WTC11 (cell line): Measurements from ENCODE around the gene EXOC3L4. TPM values are rescaled to one million over a fixed set of nuclear protein-coding genes. Genes with fewer than 3 reads are reported as not detected.

Source experiments
- ATAC-seq: fragments of 200-7000 bp; cut with Tn5 transposase; 2 replicates; pipeline ENCODE4 v1.10.0; 2021; ENCODE audit warnings: mild to moderate bottlenecking, moderate library complexity
- CTCF ChIA-PET: fragments of 300-600 bp; sonication (Branson Sonifier 250); formaldehyde crosslinking; loops from one replicate; lab custom pipeline; 2021; ENCODE audit warnings: antibody characterized with exemption; lab: Charles Lee
- POLR2A ChIA-PET: fragments of 350-600 bp; sonication (Branson Sonifier 250); formaldehyde crosslinking; loops from one replicate; lab custom pipeline; 2021; ENCODE audit warnings: antibody characterized with exemption; lab: Charles Lee
- DNase-seq: peaks from one replicate; pipeline ENCODE4 v3.0.0; 2021; ENCODE audit warnings: low spot score
- H3K27ac Mint-ChIP-seq: 2 replicates; pipeline ENCODE4 v1.8.0; 2021; ENCODE audit warnings: mixed read lengths
- H3K27me3 Mint-ChIP-seq: 2 replicates; pipeline ENCODE4 v1.8.0; 2021; ENCODE audit warnings: low read depth, mild to moderate bottlenecking, moderate library complexity, mixed read lengths
- H3K36me3 Mint-ChIP-seq: 2 replicates; pipeline ENCODE4 v1.8.0; 2021; ENCODE audit warnings: mixed read lengths
- H3K4me1 Mint-ChIP-seq: 2 replicates; pipeline ENCODE4 v1.8.0; 2022; ENCODE audit warnings: mixed read lengths
- H3K4me3 Mint-ChIP-seq: 2 replicates; pipeline ENCODE4 v1.8.0; 2021; ENCODE audit warnings: mild to moderate bottlenecking, moderate library complexity, mixed read lengths
- H3K9me3 Mint-ChIP-seq: 2 replicates; pipeline ENCODE4 v1.8.0; 2021; ENCODE audit warnings: mixed read lengths
- AFF4 ChIP-seq: sonication (generic); formaldehyde crosslinking; IDR thresholded peaks from 2 replicates; pipeline ENCODE4 v1.8.1; 2023; ENCODE audit warnings: mild to moderate bottlenecking, missing genetic modification reagents, borderline replicate concordance
- E2F4 ChIP-seq: sonication (generic); formaldehyde crosslinking; IDR thresholded peaks from 2 replicates; pipeline ENCODE4 v1.8.1; 2022; ENCODE audit warnings: low read depth, mild to moderate bottlenecking, moderate library complexity, missing genetic modification reagents, borderline replicate concordance
- ESRRA ChIP-seq: sonication (generic); formaldehyde crosslinking; IDR thresholded peaks from 2 replicates; pipeline ENCODE4 v1.8.1; 2022; ENCODE audit warnings: mild to moderate bottlenecking, missing genetic modification reagents, borderline replicate concordance
- FOXP4 ChIP-seq: sonication (generic); formaldehyde crosslinking; IDR thresholded peaks from 2 replicates; pipeline ENCODE4 v1.8.0; 2022; ENCODE audit warnings: mild to moderate bottlenecking, missing genetic modification reagents
- HMGA2 ChIP-seq: fragments of 250-450 bp; sonication (Bioruptor Pico); IDR thresholded peaks from 2 replicates; pipeline ENCODE4 v1.4.0; 2021; ENCODE audit warnings: mild to moderate bottlenecking, moderate library complexity
- HMGXB4 ChIP-seq: sonication (generic); formaldehyde crosslinking; IDR thresholded peaks from 2 replicates; pipeline ENCODE4 v1.8.1; 2023; ENCODE audit warnings: mild to moderate bottlenecking, moderate library complexity, missing genetic modification reagents
- MYBL2 ChIP-seq: sonication (generic); formaldehyde crosslinking; IDR thresholded peaks from 2 replicates; pipeline ENCODE4 v1.8.1; 2023; ENCODE audit warnings: mild to moderate bottlenecking, moderate library complexity, missing genetic modification reagents
- NFATC4 ChIP-seq: fragments of 250-450 bp; sonication (Bioruptor Pico); IDR thresholded peaks from 2 replicates; pipeline ENCODE4 v1.9.0; 2021; ENCODE audit warnings: mild to moderate bottlenecking
- PRDM15 ChIP-seq: sonication (generic); formaldehyde crosslinking; IDR thresholded peaks from 2 replicates; pipeline ENCODE4 v1.8.0; 2022; ENCODE audit warnings: missing genetic modification reagents
- RORB ChIP-seq: fragments of 250-450 bp; sonication (Bioruptor Pico); IDR thresholded peaks from 2 replicates; pipeline ENCODE4 v1.9.0; 2021; ENCODE audit warnings: mild to moderate bottlenecking
- TP53 ChIP-seq: sonication (generic); formaldehyde crosslinking; IDR thresholded peaks from 2 replicates; pipeline ENCODE4 v1.8.1; 2023; ENCODE audit warnings: mild to moderate bottlenecking, missing genetic modification reagents
- ZMAT4 ChIP-seq: fragments of 250-450 bp; sonication (Bioruptor Pico); IDR thresholded peaks from 2 replicates; pipeline ENCODE4 v1.9.0; 2021; ENCODE audit warnings: mild to moderate bottlenecking
- ZNF263 ChIP-seq: sonication (generic); formaldehyde crosslinking; IDR thresholded peaks from 2 replicates; pipeline ENCODE4 v1.8.1; 2022; ENCODE audit warnings: low read depth, mild to moderate bottlenecking, moderate library complexity, missing genetic modification reagents
- ZNF396 ChIP-seq: fragments of 250-450 bp; sonication (Bioruptor Pico); IDR thresholded peaks from 2 replicates; pipeline ENCODE4 v1.8.0; 2021; ENCODE audit warnings: mild to moderate bottlenecking, moderate library complexity, borderline replicate concordance
- ZNF425 ChIP-seq: fragments of 250-450 bp; sonication (Bioruptor Pico); conservative IDR thresholded peaks from 2 replicates; pipeline ENCODE4 v1.9.0; 2021; ENCODE audit warnings: mild to moderate bottlenecking
- ZNF671 ChIP-seq: fragments of 250-450 bp; sonication (Bioruptor Pico); IDR thresholded peaks from 2 replicates; pipeline ENCODE4 v1.8.0; 2021; ENCODE audit warnings: mild to moderate bottlenecking
- total RNA-seq: library from RNA; stranded (reverse); gene quantifications from 3 replicates; pipeline ENCODE4 v1.2.3, GENCODE V29; 2021

The EXOC3L4 gene
- total RNA-seq, 1 experiment from 2014 or later, result 0.42 TPM

GRCh38 chr14:103091883-103092222 is 2.7 kb upstream of the EXOC3L4 start (continued):
- TF ChIP-seq AFF4 (CRISPR knock-in tag), result no peak
- no peak for TF ChIP-seq ZMAT4 (CRISPR knock-in tag)
- TF ChIP-seq ZNF396, result no peak
- TF ChIP-seq, all 79 proteins: peak for 2

GRCh38 chr14:103093856-103094405 is 594 bp upstream of the EXOC3L4 start:
- Mint-ChIP-seq H3K9me3 (no peaks in the 10 kb centered on the region), H3K27ac (no peak overlapping the region), H3K4me3 (no peak overlapping the region), H3K4me1 (peaks cover 10% of the 10 kb centered on the region), H3K27me3 (peaks cover 11% of the 10 kb centered on the region), H3K36me3 (no peaks in the 10 kb centered on the region)
- ATAC-seq (no peak), DNase-seq (no peak)
- POLR2A ChIA-PET, result no interaction called here
- CTCF ChIA-PET, result interaction anchor here (1.0 to 3.9 kb wide), 3 partner anchors 8 to 11 kb away, joined by 3 to 65 read pairs (median 4); partner anchors contain the start of gene LBHD2
- TF ChIP-seq AFF4 (CRISPR knock-in tag) (no peak), ZNF671 (CRISPR knock-in tag) (no peak), ZNF425 (CRISPR knock-in tag) (no peak), ZNF263 (CRISPR knock-in tag) (no peak), PRDM15 (CRISPR knock-in tag) (no peak), ESRRA (CRISPR knock-in tag) (no peak), FOXP4 (CRISPR knock-in tag) (no peak), NFATC4 (CRISPR knock-in tag) (no peak), MYBL2 (CRISPR knock-in tag) (no peak), ZNF396 (no peak), RORB (CRISPR knock-in tag) (no peak), HMGXB4 (CRISPR knock-in tag) (no peak), HMGA2 (CRISPR knock-in tag) (no peak), E2F4 (CRISPR knock-in tag) (no peak), TP53 (no peak)
